Coronary artery (tissue), 2 donors: ENCODE measurements around the gene TAS2R60.

Source experiments
- DNase-seq: peaks from one replicate; pipeline ENCODE4 v3.0.0-alpha.2; 2017; ENCODE audit warnings: low spot score
- H3K27ac ChIP-seq, 2 donors: fragments of 200-600 bp; sonication (generic); one replicate each; pipeline ENCODE4 v1.5.1; 2016 to 2019
- H3K4me3 ChIP-seq: fragments of 200-600 bp; sonication (generic); 2 replicates; pipeline ENCODE4 v1.5.1; 2016; ENCODE audit warnings: mild to moderate bottlenecking, moderate library complexity
- CTCF ChIP-seq: fragments of 200-600 bp; sonication (generic); IDR thresholded peaks from one replicate; pipeline ENCODE4 v1.5.1; 2019; ENCODE audit warnings: antibody characterized with exemption

TAS2R60 gene

GRCh38 chr7:143455942-143456341, 12.7 kb downstream of the TAS2R60 start:
- Histone ChIP-seq H3K27ac (no peak overlapping the region), H3K4me3 (no peak overlapping the region)
- DNase-seq: no peak
- no peak for TF ChIP-seq CTCF

- H3K27ac ChIP-seq: no peak overlapping the region
Observed at GRCh38 chr7:143456992-143457793, 13.9 kb downstream of the TAS2R60 start.

GRCh38 chr7:143458263-143458662, 15.0 kb downstream of the TAS2R60 start:
- H3K4me3 ChIP-seq: no peak overlapping the region
- TF ChIP-seq CTCF: no peak
- H3K27ac ChIP-seq: no peak overlapping the region
- no peak for DNase-seq

More at GRCh38 chr7:143456992-143457793, 13.9 kb downstream of the TAS2R60 start:
- no peak for TF ChIP-seq CTCF
- no peak overlapping the region for H3K4me3 ChIP-seq
- DNase-seq: no peak

- DNase-seq: no peak
- no peak overlapping the region for H3K4me3 ChIP-seq
- H3K27ac ChIP-seq: no peak overlapping the region
- TF ChIP-seq CTCF: no peak
Observed at GRCh38 chr7:143458681-143459080, 15.4 kb downstream of the TAS2R60 start.

- no peak for DNase-seq
Observed at GRCh38 chr7:143459359-143459758, 16.1 kb downstream of the TAS2R60 start.

GRCh38 chr7:143460271-143460979, 17.2 kb downstream of the TAS2R60 start:
- no peak for TF ChIP-seq CTCF
- no peak overlapping the region for H3K4me3 ChIP-seq
- no peak for DNase-seq
- H3K27ac ChIP-seq: no peak overlapping the region

More at GRCh38 chr7:143459359-143459758, 16.1 kb downstream of the TAS2R60 start:
- Histone ChIP-seq H3K4me3 (no peak overlapping the region), H3K27ac (no peak overlapping the region)
- TF ChIP-seq CTCF: no peak
